AG09319 (cell line): ENCODE measurements around the gene RAPGEF2.
"Not testable (repeated sequence)": the region's sequence is repeated elsewhere in the genome, so short reads cannot be mapped to it uniquely, and the experiment has no call there.

Source experiments
- DNase-seq: peaks from one replicate; pipeline ENCODE4 v3.0.0-alpha.2; 2010; ENCODE audit warnings: low read depth; ENCODE audit errors: extremely low read depth
- CTCF ChIP-seq: IDR thresholded peaks from 2 replicates; pipeline ENCODE4 v1.5.1; 2011; ENCODE audit warnings: low read depth, mild to moderate bottlenecking, inconsistent platforms, low read length, moderate library complexity

RAPGEF2 gene

GRCh38 chr4:159111416-159111815, 8.5 kb downstream of the RAPGEF2 start:
- no peak for DNase-seq
- no peak for TF ChIP-seq CTCF

- not testable (repeated sequence) for DNase-seq
These were observed 10.5 kb downstream of the RAPGEF2 start for GRCh38 chr4:159113366-159113765.

- DNase-seq, result not testable (repeated sequence)
These were observed 13.2 kb downstream of the RAPGEF2 start for GRCh38 chr4:159116098-159116497.

GRCh38 chr4:159116693-159117092, 13.8 kb downstream of the RAPGEF2 start:
- not testable (repeated sequence) for DNase-seq

- no peak for TF ChIP-seq CTCF
- no peak for DNase-seq
These were observed 14.7 kb downstream of the RAPGEF2 start for GRCh38 chr4:159117564-159117963.

- TF ChIP-seq CTCF, result no peak
- no peak for DNase-seq
These were observed 15.1 kb downstream of the RAPGEF2 start for GRCh38 chr4:159117968-159118367.

- TF ChIP-seq CTCF, result no peak
These were observed 18.5 kb downstream of the RAPGEF2 start for GRCh38 chr4:159121371-159121770.

GRCh38 chr4:159126716-159127115, 23.8 kb downstream of the RAPGEF2 start:
- TF ChIP-seq CTCF, result no peak
- DNase-seq, result no peak

More at GRCh38 chr4:159121371-159121770, 18.5 kb downstream of the RAPGEF2 start:
- no peak for DNase-seq

GRCh38 chr4:159127745-159128518, 25.1 kb downstream of the RAPGEF2 start:
- TF ChIP-seq CTCF, result no peak
- DNase-seq, result no peak
